Endothelial cell of umbilical vein (primary cell): ENCODE results near the gene BIRC5. TPM values are rescaled to one million over a fixed set of nuclear protein-coding genes. Genes with fewer than 3 reads are reported as not detected.

Source experiments
- BruUV-seq: library from RNA; stranded (reverse); fragments of 400-500 nt; replicated peaks from 2 replicates; lab custom pipeline; 2021; lab: Mats Ljungman, UMichigan
- CTCF ChIA-PET: fragments of 300-600, 350-600 bp; sonication (Branson Sonifier 250); formaldehyde crosslinking; loops from one replicate; lab custom pipeline; 2021; ENCODE audit warnings: antibody characterized with exemption, inconsistent platforms; lab: Charles Lee
- POLR2A ChIA-PET: fragments of 300-600, 350-600 bp; sonication (Branson Sonifier 250); formaldehyde crosslinking; loops from one replicate; lab custom pipeline; 2021; ENCODE audit warnings: antibody characterized with exemption, inconsistent platforms; lab: Charles Lee
- DNase-seq: peaks from one replicate; pipeline ENCODE4 v3.0.0-alpha.2; 2011; ENCODE audit warnings: low read depth, low spot score
- FAIRE-seq: peaks from 2 replicates; lab custom pipeline; 2011; peaks lifted over from hg19 to GRCh38; lab: Jason Lieb, UNC
- H2AFZ ChIP-seq: 2 replicates; pipeline ENCODE4 v1.6.0; 2012; ENCODE audit warnings: low read depth, low read length, control low read depth, inconsistent platforms
- H3K27ac ChIP-seq: 2 replicates; pipeline ENCODE4 v1.5.1; 2011; ENCODE audit warnings: low read depth, mild to moderate bottlenecking, control low read depth, low read length, moderate library complexity; ENCODE audit not compliant: insufficient read depth
- H3K27me3 ChIP-seq, 2 experiments: 2 replicates each; pipeline versions ENCODE4 v1.6.0 to v1.6.1; 2011; ENCODE audit warnings: low read length in 2 of 2, mixed read lengths in 1 of 2; ENCODE audit not compliant: control insufficient read depth in 2 of 2, insufficient read depth in 2 of 2
- H3K36me3 ChIP-seq, 2 experiments: 2 replicates in 1 of 2; 3 replicates in 1 of 2; pipeline ENCODE4 v1.5.1; 2011; ENCODE audit warnings: low read length in 2 of 2, mild to moderate bottlenecking in 1 of 2, moderate library complexity in 1 of 2; ENCODE audit not compliant: control insufficient read depth in 2 of 2, insufficient read depth in 2 of 2; ENCODE audit errors: extremely low read depth in 1 of 2
- H3K4me1 ChIP-seq: 3 replicates; pipeline ENCODE4 v1.5.1; 2011; ENCODE audit warnings: mild to moderate bottlenecking, low read length; ENCODE audit not compliant: control insufficient read depth, insufficient read depth; ENCODE audit errors: extremely low read depth
- H3K4me2 ChIP-seq: 2 replicates; pipeline ENCODE4 v1.6.1; 2011; ENCODE audit warnings: low read length, control low read depth, mixed read lengths; ENCODE audit not compliant: insufficient read depth
- H3K4me3 ChIP-seq, 3 experiments: fragments of 200-600 bp in 1 of 3; sonication (generic), shearing (Covaris generic) in 1 of 3; replicated peaks in 1 of 3; 2 replicates each; pipeline ENCODE4 v1.5.1; 2011 to 2016; ENCODE audit warnings: control low read depth in 3 of 3, low read length in 3 of 3, mild to moderate bottlenecking in 2 of 3, inconsistent platforms in 1 of 3, low read depth in 1 of 3, moderate library complexity in 1 of 3; ENCODE audit not compliant: insufficient read depth in 1 of 3
- H3K79me2 ChIP-seq: 2 replicates; pipeline ENCODE4 v1.6.0; 2012; ENCODE audit warnings: low read length, inconsistent platforms; ENCODE audit not compliant: control insufficient read depth, insufficient read depth
- H3K9ac ChIP-seq: replicated peaks from 2 replicates; pipeline ENCODE3; 2011; ENCODE audit warnings: low read length, control low read depth; ENCODE audit not compliant: insufficient read depth; ENCODE audit errors: extremely low read depth
- H3K9me1 ChIP-seq: replicated peaks from 3 replicates; pipeline ENCODE4 v1.6.0; 2011; ENCODE audit warnings: mild to moderate bottlenecking, low read length; ENCODE audit not compliant: control insufficient read depth, insufficient read depth; ENCODE audit errors: extremely low read depth
- H3K9me3 ChIP-seq: replicated peaks from 2 replicates; pipeline ENCODE4 v1.5.1; 2012; ENCODE audit warnings: low read length, inconsistent platforms; ENCODE audit not compliant: control insufficient read depth, insufficient read depth
- H4K20me1 ChIP-seq: replicated peaks from 2 replicates; pipeline ENCODE3; 2011; ENCODE audit warnings: mild to moderate bottlenecking, low read length; ENCODE audit not compliant: control insufficient read depth, insufficient read depth; ENCODE audit errors: extremely low read depth
- GATA2 ChIP-seq: IDR thresholded peaks from 2 replicates; pipeline ENCODE4 v1.7.0; 2011; ENCODE audit warnings: low read depth, mild to moderate bottlenecking, moderate library complexity, mixed read lengths, low read length; ENCODE audit not compliant: insufficient read length, insufficient read depth
- JUN ChIP-seq: IDR thresholded peaks from 2 replicates; pipeline ENCODE4 v1.6.1; 2011; ENCODE audit warnings: borderline replicate concordance, low read depth; ENCODE audit not compliant: insufficient read length, insufficient read depth
- MYC ChIP-seq: IDR thresholded peaks from one replicate; pipeline ENCODE4 v1.6.1; 2011; ENCODE audit warnings: mild to moderate bottlenecking, low read depth, low read length
- POLR2AphosphoS5 ChIP-seq: IDR thresholded peaks from 2 replicates; pipeline ENCODE4 v1.6.1; 2012; ENCODE audit warnings: low read depth, mild to moderate bottlenecking, control low read depth, low read length, moderate library complexity; ENCODE audit not compliant: insufficient read depth
- dilution Hi-C: fragments of 300-500 bp; cut with MboI; formaldehyde crosslinking; loops from one replicate; pipeline ENCODE4 v1.15.0; 2019; ENCODE audit warnings: low sequenced_read_pairs; ENCODE audit not compliant: extremely low pct_ligation_motif_present
- intact Hi-C: fragments of 100-400 bp; cut with micrococcal nuclease; formaldehyde crosslinking; loops from one replicate; pipeline ENCODE4 v1.10.0; 2022
- polyA plus RNA-seq, 4 experiments: library from polyadenylated mRNA; depleted of rRNA in 3 of 4; stranded (reverse) in 3 of 4; unstranded in 1 of 4; fragments of >200 nt; gene quantifications; 2 replicates each; pipeline versions ENCODE4 v1.2.1 to v1.2.3, GENCODE V29; 2011 to 2012; ENCODE audit warnings: missing spikeins in 1 of 4
- total RNA-seq: library from RNA; stranded (reverse); gene quantifications from 2 replicates; pipeline ENCODE4 v1.2.3, GENCODE V29; 2021
- TF ChIP-seq, protein P1 (sequence below): IDR thresholded peaks from 2 replicates; pipeline ENCODE4 v1.6.1; 2011; ENCODE audit not compliant: insufficient read depth, insufficient read length

The BIRC5 gene
- total and polyA plus RNA-seq, 2 donors (not counting 3 experiments of a cell fraction or from before 2014, with no cell fraction given): 32.8 to 74.6 TPM

DNA sequence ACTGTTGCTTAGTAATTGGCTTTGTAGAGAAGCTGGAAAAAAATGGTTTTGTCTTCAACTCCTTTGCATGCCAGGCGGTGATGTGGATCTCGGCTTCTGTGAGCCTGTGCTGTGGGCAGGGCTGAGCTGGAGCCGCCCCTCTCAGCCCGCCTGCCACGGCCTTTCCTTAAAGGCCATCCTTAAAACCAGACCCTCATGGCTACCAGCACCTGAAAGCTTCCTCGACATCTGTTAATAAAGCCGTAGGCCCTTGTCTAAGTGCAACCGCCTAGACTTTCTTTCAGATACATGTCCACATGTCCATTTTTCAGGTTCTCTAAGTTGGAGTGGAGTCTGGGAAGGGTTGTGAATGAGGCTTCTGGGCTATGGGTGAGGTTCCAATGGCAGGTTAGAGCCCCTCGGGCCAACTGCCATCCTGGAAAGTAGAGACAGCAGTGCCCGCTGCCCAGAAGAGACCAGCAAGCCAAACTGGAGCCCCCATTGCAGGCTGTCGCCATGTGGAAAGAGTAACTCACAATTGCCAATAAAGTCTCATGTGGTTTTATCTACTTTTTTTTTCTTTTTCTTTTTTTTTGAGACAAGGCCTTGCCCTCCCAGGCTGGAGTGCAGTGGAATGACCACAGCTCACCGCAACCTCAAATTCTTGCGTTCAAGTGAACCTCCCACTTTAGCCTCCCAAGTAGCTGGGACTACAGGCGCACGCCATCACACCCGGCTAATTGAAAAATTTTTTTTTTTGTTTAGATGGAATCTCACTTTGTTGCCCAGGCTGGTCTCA is 11.2 kb downstream of the BIRC5 start:
- dilution Hi-C loops (no loop called here), intact Hi-C loops (no loop called here)
- BruUV-seq: no TSS peak
- Histone ChIP-seq H3K36me3 (no peaks in the 10 kb centered on the region), H3K27ac (no peak overlapping the region), H4K20me1 (no peaks in the 10 kb centered on the region), H3K79me2 (no peaks in the 10 kb centered on the region), H2AFZ (no peak overlapping the region), H3K9me3 (no peaks in the 10 kb centered on the region), H3K9me1 (no peaks in the 10 kb centered on the region), H3K4me3 (no peak overlapping the region), H3K9ac (no peak overlapping the region), H3K27me3 (peaks cover under 1 to 4% of the 10 kb centered on the region in 2 experiments), H3K4me2 (no peak overlapping the region), H3K4me1 (peaks cover 31% of the 10 kb centered on the region)
- TF ChIP-seq JUN (no peak), MYC (no peak), GATA2 (no peak), POLR2AphosphoS5 (no peak)
- TF ChIP-seq, protein P1, sequence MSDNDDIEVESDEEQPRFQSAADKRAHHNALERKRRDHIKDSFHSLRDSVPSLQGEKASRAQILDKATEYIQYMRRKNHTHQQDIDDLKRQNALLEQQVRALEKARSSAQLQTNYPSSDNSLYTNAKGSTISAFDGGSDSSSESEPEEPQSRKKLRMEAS: no peak
- ChIA-PET CTCF (interaction anchor here (1.3 to 5.6 kb wide), 2 partner anchors 25 to 197 kb away, joined by 3 to 39 read pairs; no protein-coding TSS in a partner anchor), POLR2A (no interaction called here)
- DNase-seq (no peak), FAIRE-seq (no peak)
